Heart left ventricle (tissue), 16 donors: ENCODE results near the gene SNAP25. TPM values are rescaled to one million over a fixed set of nuclear protein-coding genes. Genes with fewer than 3 reads are reported as not detected.

Experiments used
- ATAC-seq, 4 donors: fragments of 200-7000 bp; cut with Tn5 transposase; one replicate each; pipeline ENCODE4 v1.9.1; 2020 to 2022; ENCODE audit warnings: moderate library complexity in 4 of 4, mild to moderate bottlenecking in 3 of 4, moderate number of reproducible peaks in 1 of 4
- DNase-seq, 5 donors: peaks; one replicate each; pipeline ENCODE4 v3.0.0-alpha.2; 2020
- H3K27ac ChIP-seq, 12 donors: fragments of 200-600 bp; sonication (generic) in 4 of 12; one replicate each; pipeline versions ENCODE4 v1.5.0 to v1.8.0; 2016 to 2022; ENCODE audit warnings: mild to moderate bottlenecking in 2 of 12
- H3K27me3 ChIP-seq, 9 donors: fragments of 200-600 bp; sonication (generic) in 2 of 9; one replicate each; pipeline versions ENCODE4 v1.5.1 to v1.8.0; 2016 to 2022; ENCODE audit warnings: mild to moderate bottlenecking in 3 of 9
- H3K36me3 ChIP-seq, 9 donors: fragments of 200-600 bp; sonication (generic) in 2 of 9; one replicate each; pipeline versions ENCODE4 v1.5.0 to v1.8.0; 2018 to 2022; ENCODE audit warnings: mild to moderate bottlenecking in 2 of 9
- H3K4me1 ChIP-seq, 12 donors: fragments of 200-600 bp; sonication (generic) in 4 of 12; one replicate each; pipeline versions ENCODE4 v1.5.0 to v1.8.0; 2016 to 2022; ENCODE audit warnings: mild to moderate bottlenecking in 3 of 12
- H3K4me3 ChIP-seq, 12 donors: fragments of 200-600 bp; sonication (generic) in 4 of 12; one replicate each; pipeline versions ENCODE4 v1.5.0 to v1.8.0; 2017 to 2022; ENCODE audit warnings: mild to moderate bottlenecking in 9 of 12, moderate library complexity in 4 of 12
- H3K9me3 ChIP-seq, 12 donors: fragments of 200-600 bp; sonication (generic) in 4 of 12; one replicate each; pipeline versions ENCODE4 v1.5.0 to v1.8.0; 2016 to 2022; ENCODE audit warnings: mild to moderate bottlenecking in 1 of 12
- POLR2A ChIP-seq, 2 donors: fragments of 450-650 bp; IDR thresholded peaks; one replicate each; pipeline ENCODE4 v1.6.1; 2017; ENCODE audit warnings: antibody characterized with exemption in 2 of 2, mild to moderate bottlenecking in 2 of 2, moderate library complexity in 2 of 2
- WGBS, 4 donors: extraction: QIAGEN DNeasy Blood & Tissue Kit in 2 of 4; methylation state at CpG; one replicate each; pipeline versions ENCODE4 v1.1.5 to v1.1.7; 2013 to 2018; 5-methylcytosine and 5-hydroxymethylcytosine counted together
- intact Hi-C, 10 donors: fragments of 100-400 bp; cut with DNase I; formaldehyde crosslinking; loops; one replicate each; pipeline versions ENCODE4 v1.11.1 to v1.14.2; 2022
- polyA plus RNA-seq, 2 donors: library from polyadenylated mRNA; stranded (reverse); fragments of 200-250 nt; gene quantifications; one replicate each; pipeline ENCODE4 v1.2.3, GENCODE V29; 2013
- total RNA-seq, 9 donors: library from RNA; depleted of rRNA in 2 of 9; stranded (reverse); fragments of >200 nt in 2 of 9; fragmentation: NEBNext Ultra II Directional in 3 of 9; extraction: Animal tissue kit (Norgen Biotek cat#: 25700) in 3 of 9; gene quantifications; one replicate each; pipeline versions ENCODE4 v1.1.0 to v1.2.4, GENCODE V29; 2016 to 2023
- TF ChIP-seq, protein P1 (sequence below), 12 donors: fragments of 200-600 bp; sonication (generic) in 4 of 12; IDR thresholded peaks; one replicate each; pipeline versions ENCODE4 v1.5.0 to v1.8.0; 2018 to 2022; ENCODE audit warnings: antibody characterized with exemption in 12 of 12, mild to moderate bottlenecking in 5 of 12
- donor health status: ischemic (EF 13 %, LVEDD 7.1; RV severe dilation, severe dysfunction).
- donor health status: healthy with polysubstance abuse.
- donor health status: DM: no; HTN: yes; CAD: no.
- donor health status: DM: no; HTN: no; CAD: no.
- donor health status: ischemic (EF 25% LVEDD 6.9; RV normal size, moderate dysfunction).
- donor health status: ischemic (EF 25% LVEDD 5.7; RV mildly dilated, moderate dysfunction).
- donor health status: healthy.
- donor health status: DM: yes; HTN: yes; CAD: no.
- donor health status: ischemic (EF 35%, LVEDD 5.7; RV mildly dilated, moderate dysfunction).
- donor health status: nonischemic (EF 11% LVEDD 7.7; RV severe dilation, severe dysfunction).
- donor health status: DM: yes; HTN: yes; CAD: no.
- donor health status: PGD.
- donor health status: ischemic (EF 29% LVEDD 5.4; RV normal size, mild dysfunction).
- donor health status: nonischemic (EF 23%, LVEDD 6.1; RV moderate dilation, normal function).

The SNAP25 gene
- total and polyA plus RNA-seq, 11 donors = 0.10 to 0.91 (median 0.40) TPM; not detected in 5

DNA sequence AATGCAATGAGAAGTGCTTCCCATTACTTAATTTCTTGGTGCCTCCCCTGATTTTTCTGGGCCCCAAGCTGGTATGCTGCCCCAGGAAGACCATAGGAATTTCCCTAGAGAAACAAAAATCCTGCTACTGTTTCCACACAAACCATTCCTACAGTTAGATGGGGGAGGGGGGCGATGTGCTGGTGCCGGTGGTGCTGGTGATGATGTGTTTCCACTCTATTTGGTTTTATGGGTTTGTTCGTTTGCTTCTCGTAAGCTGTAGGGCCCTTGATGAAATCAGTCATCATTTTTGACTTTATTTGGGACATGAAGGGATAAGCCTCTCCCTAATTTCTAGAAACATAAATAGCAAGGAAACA is 110.2 kb downstream of the SNAP25 start:
- Histone ChIP-seq H3K4me3 (no peak overlapping the region), H3K9me3 (no peaks in the 10 kb centered on the region), H3K27me3 (no peaks in the 10 kb centered on the region), H3K27ac (no peak overlapping the region), H3K4me1 (peaks cover 0 to 4% (median 0%) of the 10 kb centered on the region in 12 donors), H3K36me3 (no peaks in the 10 kb centered on the region)
- intact Hi-C loops = no loop called here
- TF ChIP-seq POLR2A (IDR thresholded peaks at IDR 0.05) = no peak
- TF ChIP-seq, protein P1, sequence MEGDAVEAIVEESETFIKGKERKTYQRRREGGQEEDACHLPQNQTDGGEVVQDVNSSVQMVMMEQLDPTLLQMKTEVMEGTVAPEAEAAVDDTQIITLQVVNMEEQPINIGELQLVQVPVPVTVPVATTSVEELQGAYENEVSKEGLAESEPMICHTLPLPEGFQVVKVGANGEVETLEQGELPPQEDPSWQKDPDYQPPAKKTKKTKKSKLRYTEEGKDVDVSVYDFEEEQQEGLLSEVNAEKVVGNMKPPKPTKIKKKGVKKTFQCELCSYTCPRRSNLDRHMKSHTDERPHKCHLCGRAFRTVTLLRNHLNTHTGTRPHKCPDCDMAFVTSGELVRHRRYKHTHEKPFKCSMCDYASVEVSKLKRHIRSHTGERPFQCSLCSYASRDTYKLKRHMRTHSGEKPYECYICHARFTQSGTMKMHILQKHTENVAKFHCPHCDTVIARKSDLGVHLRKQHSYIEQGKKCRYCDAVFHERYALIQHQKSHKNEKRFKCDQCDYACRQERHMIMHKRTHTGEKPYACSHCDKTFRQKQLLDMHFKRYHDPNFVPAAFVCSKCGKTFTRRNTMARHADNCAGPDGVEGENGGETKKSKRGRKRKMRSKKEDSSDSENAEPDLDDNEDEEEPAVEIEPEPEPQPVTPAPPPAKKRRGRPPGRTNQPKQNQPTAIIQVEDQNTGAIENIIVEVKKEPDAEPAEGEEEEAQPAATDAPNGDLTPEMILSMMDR (IDR thresholded peaks at IDR 0.05) = no peak
- no peak for DNase-seq
- no peak for ATAC-seq
- 87 to 92% (median 91%) methylated on average over 4 of the region's 4 CpGs for WGBS, 4 donors

DNA sequence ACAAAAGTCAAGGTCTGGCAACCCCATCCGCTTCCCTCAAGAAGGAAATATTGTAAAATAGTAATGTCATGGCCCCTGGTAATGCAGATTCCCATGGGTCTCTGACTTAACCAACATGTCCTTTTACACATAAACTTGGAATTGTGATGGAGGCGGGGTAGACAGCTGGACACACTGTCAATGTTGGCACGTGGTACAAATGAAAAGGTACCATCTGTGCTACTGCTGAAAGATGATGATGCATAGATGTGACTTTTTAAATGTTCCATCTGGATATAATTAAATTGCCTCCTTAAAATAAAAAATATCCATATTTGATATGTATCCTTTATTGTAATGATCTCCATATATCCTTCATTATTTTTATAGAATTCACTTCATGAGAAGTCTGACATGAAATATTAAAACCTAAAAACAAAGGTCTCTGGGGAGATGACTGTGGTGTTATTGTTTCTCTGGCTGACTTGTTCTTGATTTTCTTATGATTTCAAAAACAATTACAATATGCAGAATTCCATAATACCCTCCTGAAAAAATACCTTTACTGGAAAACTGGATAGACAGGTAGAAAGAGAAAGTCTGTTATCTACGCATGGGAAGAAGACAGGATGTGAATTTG is 110.9 kb downstream of the SNAP25 start:
- TF ChIP-seq, protein P1 (IDR thresholded peaks at IDR 0.05) = no peak
- TF ChIP-seq POLR2A (IDR thresholded peaks at IDR 0.05) = no peak
- 82 to 83% (median 82%) methylated on average over 4 of the region's 4 CpGs for WGBS, 4 donors
- intact Hi-C loops = loop anchor here in 1 of 10 donors (2.0 kb wide), 1 partner anchor 45 kb away; no protein-coding TSS in a partner anchor
- ATAC-seq (no peak), DNase-seq (no peak)
- no peaks in the 10 kb centered on the region for H3K36me3 ChIP-seq
- H3K27me3 ChIP-seq = no peaks in the 10 kb centered on the region
- H3K4me1 ChIP-seq = peaks cover 0 to 4% (median 0%) of the 10 kb centered on the region in 12 donors
- H3K27ac ChIP-seq = no peak overlapping the region
- no peaks in the 10 kb centered on the region for H3K9me3 ChIP-seq
- H3K4me3 ChIP-seq = no peak overlapping the region

- no peaks in the 10 kb centered on the region for H3K36me3 ChIP-seq
- intact Hi-C loops = loop anchor here in 1 of 10 donors (2.0 kb wide), 1 partner anchor 45 kb away; no protein-coding TSS in a partner anchor
- no peak overlapping the region for H3K27ac ChIP-seq
- WGBS, 4 donors = 69 to 78% (median 74%) methylated on average over 4 of the region's 4 CpGs
- DNase-seq = no peak
- no peaks in the 10 kb centered on the region for H3K27me3 ChIP-seq
- H3K9me3 ChIP-seq = no peaks in the 10 kb centered on the region
- peaks cover 0 to 4% (median 0%) of the 10 kb centered on the region in 12 donors for H3K4me1 ChIP-seq
- TF ChIP-seq POLR2A (IDR thresholded peaks at IDR 0.05) = no peak
- TF ChIP-seq, protein P1 (IDR thresholded peaks at IDR 0.05) = no peak
- no peak for ATAC-seq
- H3K4me3 ChIP-seq = no peak overlapping the region
Observed at GRCh38 chr20:10330071-10330470, 111.4 kb downstream of the SNAP25 start.

GRCh38 chr20:10332656-10333415 is 114.2 kb downstream of the SNAP25 start:
- intact Hi-C loops = no loop called here
- Histone ChIP-seq H3K27me3 (no peaks in the 10 kb centered on the region), H3K4me3 (no peak overlapping the region), H3K9me3 (no peaks in the 10 kb centered on the region), H3K36me3 (no peaks in the 10 kb centered on the region), H3K4me1 (peaks cover 0 to 4% (median 0%) of the 10 kb centered on the region in 12 donors), H3K27ac (no peak overlapping the region)
- DNase-seq = no peak
- no peak for TF ChIP-seq POLR2A (IDR thresholded peaks at IDR 0.05)
- TF ChIP-seq, protein P1 (IDR thresholded peaks at IDR 0.05) = no peak
- 52 to 57% (median 57%) methylated on average over 4 of the region's 4 CpGs for WGBS, 4 donors
- ATAC-seq = no peak
